Testis (tissue), 3 donors: Measurements from ENCODE around the gene NBPF11. TPM values are rescaled to one million over a fixed set of nuclear protein-coding genes. Genes with fewer than 3 reads are reported as not detected.
"Not testable (repeated sequence)": the region's sequence is repeated elsewhere in the genome, so short reads cannot be mapped to it uniquely, and the experiment has no call there.

Experiments used
- DNase-seq: peaks from one replicate; pipeline ENCODE4 v3.0.0-alpha.2; 2019
- H3K27ac ChIP-seq, 2 donors: fragments of 200-600 bp; sonication (generic); one replicate each; pipeline ENCODE4 v1.5.1; 2019
- H3K27me3 ChIP-seq: fragments of 200-600 bp; sonication (generic); one replicate; pipeline ENCODE4 v1.5.1; 2019
- H3K36me3 ChIP-seq: fragments of 200-600 bp; sonication (generic); one replicate; pipeline ENCODE4 v1.5.1; 2017; ENCODE audit warnings: low read depth; ENCODE audit errors: missing control alignments
- H3K4me1 ChIP-seq: fragments of 200-600 bp; sonication (generic); one replicate; pipeline ENCODE4 v1.5.1; 2019
- H3K4me3 ChIP-seq, 2 donors: fragments of 200-600 bp; sonication (generic); one replicate each; pipeline ENCODE4 v1.5.1; 2017 to 2019
- H3K9me3 ChIP-seq: fragments of 200-600 bp; sonication (generic); one replicate; pipeline ENCODE4 v1.5.1; 2017
- WGBS, 2 donors: methylation state at CpG; one replicate each; pipeline ENCODE4 v1.1.5; 2018; 5-methylcytosine and 5-hydroxymethylcytosine counted together
- intact Hi-C: fragments of 100-400 bp; cut with DNase I; formaldehyde crosslinking; loops from one replicate; pipeline ENCODE4 v1.15.1; 2023; ENCODE audit warnings: low total_unique reads
- polyA plus RNA-seq: library from polyadenylated mRNA; stranded (reverse); fragments of 350-450 nt; fragmentation: Illumina TruSeq; extraction: RNeasy Lipid Tissue Mini Kit (QIAGEN cat#74804); gene quantifications from one replicate; pipeline ENCODE4 v1.2.3, GENCODE V29; 2014; ENCODE audit warnings: low read depth, low replicate concordance; ENCODE audit not compliant: insufficient read depth
- small RNA-seq, 2 donors: library from RNA; depleted of rRNA; stranded (forward); fragments of <200 nt; gene quantifications; one replicate each; pipeline ENCODE3, GENCODE V24; 2016
- total RNA-seq, 2 donors: library from RNA; depleted of rRNA; stranded (reverse); fragments of >200 nt; gene quantifications; one replicate each; pipeline ENCODE4 v1.2.3, GENCODE V29; 2016

NBPF11 gene
- total and polyA plus RNA-seq, 3 donors from 2014 or later, result 10.6 to 18.7 (median 13.1) TPM

- H3K4me3 ChIP-seq, DNase-seq, H3K36me3 ChIP-seq, intact Hi-C loops, H3K27ac ChIP-seq, H3K27me3 ChIP-seq, H3K9me3 ChIP-seq, H3K4me1 ChIP-seq: not testable (repeated sequence)
- WGBS, 2 donors, result no CpG with 5 or more reads among the region's 13 CpGs
These were observed 74.0 kb downstream of the NBPF11 start for GRCh38 chr1:148078090-148078489.

- H3K27ac ChIP-seq, intact Hi-C loops, H3K36me3 ChIP-seq, H3K27me3 ChIP-seq, H3K4me3 ChIP-seq, DNase-seq, H3K4me1 ChIP-seq, H3K9me3 ChIP-seq: not testable (repeated sequence)
- WGBS, 2 donors, result no CpG with 5 or more reads among the region's 3 CpGs
These were observed 74.6 kb downstream of the NBPF11 start for GRCh38 chr1:148077458-148077857.

- intact Hi-C loops, H3K27ac ChIP-seq, H3K27me3 ChIP-seq, H3K4me1 ChIP-seq, H3K36me3 ChIP-seq, H3K9me3 ChIP-seq, H3K4me3 ChIP-seq, DNase-seq: not testable (repeated sequence)
- WGBS, 2 donors, result no CpG with 5 or more reads among the region's 5 CpGs
These were observed 78.7 kb downstream of the NBPF11 start for GRCh38 chr1:148073392-148073791.

- H3K4me1 ChIP-seq, H3K27ac ChIP-seq, DNase-seq, intact Hi-C loops, H3K9me3 ChIP-seq, H3K27me3 ChIP-seq, H3K4me3 ChIP-seq, H3K36me3 ChIP-seq: not testable (repeated sequence)
- WGBS, 2 donors, result no CpG with 5 or more reads among the region's 1 CpG
These were observed 83.5 kb downstream of the NBPF11 start for GRCh38 chr1:148068606-148069005.

- no CpG with 5 or more reads among the region's 5 CpGs for WGBS, 2 donors
- H3K9me3 ChIP-seq, H3K4me3 ChIP-seq, DNase-seq, H3K36me3 ChIP-seq, H3K4me1 ChIP-seq, H3K27me3 ChIP-seq, H3K27ac ChIP-seq, intact Hi-C loops: not testable (repeated sequence)
These were observed 83.9 kb downstream of the NBPF11 start for GRCh38 chr1:148068201-148068600.

- DNase-seq, intact Hi-C loops, H3K4me1 ChIP-seq, H3K27me3 ChIP-seq, H3K27ac ChIP-seq, H3K9me3 ChIP-seq, H3K36me3 ChIP-seq: not testable (repeated sequence)
- WGBS, 2 donors, result 1% methylated on average over 20 of the region's 37 CpGs; no CpG with 5 or more reads in 1 of the 2 donors
- H3K4me3 ChIP-seq, result peak overlapping the region in 1 of 2 donors; percentile 41
These were observed 91.8 kb downstream of the NBPF11 start for GRCh38 chr1:148060294-148060701.

GRCh38 chr1:148057384-148057783 lies 94.7 kb downstream of the NBPF11 start:
- DNase-seq, H3K9me3 ChIP-seq, H3K4me1 ChIP-seq, H3K27ac ChIP-seq, H3K36me3 ChIP-seq, H3K4me3 ChIP-seq, H3K27me3 ChIP-seq, intact Hi-C loops: not testable (repeated sequence)
- 67 to 68% methylated on average over 4 to 5 of the region's 5 CpGs for WGBS, 2 donors

Small RNA genes lying within 50 kb of the gene (small RNA-seq; reads per million reads assigned to genes)
- gene RNA5SP57, result 0 reads per million in 2 donors

Other genes starting within 250 kb of the NBPF11 start
- gene GJA8, start 249.5 kb downstream of the NBPF11 start, total RNA-seq, result 10 to 100 TPM in 1 of 2 donors, 1 to 10 TPM in 1; 5.1 to 10.2 TPM
- 13.4 TPM for gene GJA8, start 249.5 kb downstream of the NBPF11 start, polyA plus RNA-seq
- 10 to 100 TPM; 24.6 to 24.7 TPM for gene GPR89B, start 223.9 kb downstream of the NBPF11 start, total RNA-seq
- gene GPR89B, start 223.9 kb downstream of the NBPF11 start, polyA plus RNA-seq, result 32.8 TPM